CD4-positive, alpha-beta T cell (primary cell): ENCODE measurements around the gene PLA2G7. TPM values are rescaled to one million over a fixed set of nuclear protein-coding genes. Genes with fewer than 3 reads are reported as not detected.
"Not testable (repeated sequence)": the region's sequence is repeated elsewhere in the genome, so short reads cannot be mapped to it uniquely, and the experiment has no call there.

Source experiments
- ATAC-seq: fragments of 200-7000 bp; cut with Tn5 transposase; one replicate; pipeline ENCODE4 v1.10.0; 2022; ENCODE audit warnings: mild to moderate bottlenecking; ENCODE audit not compliant: poor library complexity
- CTCF ChIA-PET: fragments of 350-600 bp; sonication (Branson Sonifier 250); formaldehyde crosslinking; loops from one replicate; lab custom pipeline; 2021; ENCODE audit warnings: antibody characterized with exemption, inconsistent platforms; lab: Charles Lee
- POLR2A ChIA-PET: fragments of 350-600 bp; sonication (Branson Sonifier 250); formaldehyde crosslinking; loops from one replicate; lab custom pipeline; 2021; ENCODE audit warnings: antibody characterized with exemption, inconsistent platforms; lab: Charles Lee
- DNase-seq, 14 experiments: peaks; one replicate each; pipeline ENCODE4 v3.0.0-alpha.2; 2013 to 2020; ENCODE audit warnings: mixed read lengths in 2 of 14
- H3K27ac ChIP-seq, 2 donors: one replicate each; pipeline versions ENCODE4 v1.5.1 to v1.7.0; 2013; ENCODE audit warnings: low read length in 2 of 2, low read depth in 1 of 2, mild to moderate bottlenecking in 1 of 2
- H3K27me3 ChIP-seq, 2 experiments: 1 replicate in 1 of 2; 2 replicates in 1 of 2; pipeline versions ENCODE4 v1.6.1 to v1.7.0; 2013; ENCODE audit warnings: low read length in 2 of 2, control low read depth in 1 of 2, mild to moderate bottlenecking in 1 of 2, moderate library complexity in 1 of 2; ENCODE audit not compliant: insufficient read depth in 2 of 2, control insufficient read depth in 1 of 2
- H3K36me3 ChIP-seq: one replicate; pipeline ENCODE4 v1.6.1; 2013; ENCODE audit warnings: low read length, control low read depth; ENCODE audit not compliant: insufficient read depth
- H3K4me1 ChIP-seq: one replicate; pipeline ENCODE4 v1.6.1; 2013; ENCODE audit warnings: low read length, control low read depth; ENCODE audit not compliant: insufficient read depth
- H3K4me3 ChIP-seq: one replicate; pipeline ENCODE4 v1.5.1; 2013; ENCODE audit warnings: mild to moderate bottlenecking, low read length, moderate library complexity
- H3K9me3 ChIP-seq, 2 experiments: 1 replicate in 1 of 2; 2 replicates in 1 of 2; pipeline versions ENCODE4 v1.6.1 to v1.7.0; 2013; ENCODE audit warnings: low read length in 2 of 2, mild to moderate bottlenecking in 2 of 2, control low read depth in 1 of 2, moderate library complexity in 1 of 2; ENCODE audit not compliant: control insufficient read depth in 1 of 2, insufficient read depth in 1 of 2
- H3K27ac Mint-ChIP-seq: one replicate; pipeline ENCODE4 v1.8.0; 2020; ENCODE audit warnings: mixed read lengths
- H3K27me3 Mint-ChIP-seq: one replicate; pipeline ENCODE4 v1.8.0; 2021; ENCODE audit warnings: mixed read lengths
- H3K36me3 Mint-ChIP-seq: one replicate; pipeline ENCODE4 v1.8.0; 2021; ENCODE audit warnings: low read depth, mixed read lengths
- H3K4me1 Mint-ChIP-seq: one replicate; pipeline ENCODE4 v1.8.0; 2021; ENCODE audit warnings: low read depth, mixed read lengths
- H3K4me3 Mint-ChIP-seq: one replicate; pipeline ENCODE4 v1.8.0; 2020; ENCODE audit warnings: mild to moderate bottlenecking, mixed read lengths
- H3K9me3 Mint-ChIP-seq: one replicate; pipeline ENCODE4 v1.8.0; 2020; ENCODE audit warnings: mixed read lengths
- intact Hi-C, 2 experiments: fragments of 100-400 bp; cut with DNase I in 1 of 2; cut with micrococcal nuclease in 1 of 2; formaldehyde crosslinking; loops; one replicate each; pipeline versions ENCODE4 v1.15.1 to v1.9.0; 2023 to 2025; cut with DNase I, micrococcal nuclease
- total RNA-seq, 174 experiments: library from RNA in 2 of 174; stranded (reverse) in 2 of 174; gene quantifications; one replicate each; pipeline ENCODE4 v1.2.3 and lab custom pipeline; 2021 to 2026
- TF ChIP-seq, protein P1 (sequence below): fragments of 200-600 bp; IDR thresholded peaks from one replicate; pipeline ENCODE4 v1.8.0; 2022; ENCODE audit warnings: antibody characterized with exemption, mild to moderate bottlenecking

The PLA2G7 gene
- total RNA-seq, 2 experiments from 2014 or later = not detected

DNA sequence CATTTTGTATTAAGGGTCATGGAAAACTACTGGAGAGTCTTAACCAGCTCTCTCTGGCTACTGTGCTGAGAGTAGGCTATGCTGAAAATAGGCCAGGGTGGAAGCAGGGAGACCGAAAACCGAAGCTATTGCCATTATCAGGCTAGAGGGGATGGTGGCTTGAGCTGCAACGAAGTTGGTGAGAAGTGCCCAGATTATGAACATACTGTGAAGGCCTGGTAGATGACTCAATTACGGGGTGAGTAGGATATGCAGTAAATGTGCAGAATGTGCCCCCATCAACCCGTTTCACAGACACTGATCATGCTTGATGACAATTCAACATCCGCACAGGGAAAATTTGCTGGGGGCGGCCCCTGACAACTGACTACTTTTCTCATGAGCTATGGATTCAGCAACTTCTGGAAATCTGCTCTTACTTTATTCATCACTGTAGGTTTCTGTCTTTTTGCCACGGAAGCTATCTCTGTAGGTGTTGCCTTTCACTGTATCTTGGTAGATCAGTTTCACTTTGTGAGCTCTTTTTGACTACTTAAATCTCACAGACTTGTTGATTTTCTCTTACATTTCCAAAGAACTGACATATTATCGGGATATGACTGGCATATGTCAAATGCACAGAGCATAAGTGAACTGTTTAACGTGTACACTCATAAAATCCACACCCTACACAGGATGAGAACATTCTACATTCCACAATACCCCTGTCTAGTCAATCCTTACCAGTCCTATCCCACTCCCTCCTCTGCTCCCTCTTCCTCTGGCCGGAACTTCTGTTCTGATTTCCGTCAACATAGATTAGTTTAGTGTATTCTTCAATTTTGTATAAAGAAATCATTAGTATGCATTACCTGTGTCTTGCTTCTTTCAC lies 42.5 kb upstream of the PLA2G7 start:
- Histone ChIP-seq H3K9me3 (no peaks in the 10 kb centered on the region), H3K4me1 (no peaks in the 10 kb centered on the region), H3K27ac (no peak overlapping the region), H3K36me3 (no peaks in the 10 kb centered on the region), H3K27me3 (no peaks in the 10 kb centered on the region), H3K4me3 (no peak overlapping the region)
- intact Hi-C loops = no loop called here
- no peaks in the 10 kb centered on the region for H3K36me3 Mint-ChIP-seq
- no peak overlapping the region for H3K4me3 Mint-ChIP-seq
- no peaks in the 10 kb centered on the region for H3K9me3 Mint-ChIP-seq
- ChIA-PET POLR2A (no interaction called here), CTCF (no interaction called here)
- no peak for ATAC-seq
- H3K27me3 Mint-ChIP-seq = no peaks in the 10 kb centered on the region
- TF ChIP-seq, protein P1, sequence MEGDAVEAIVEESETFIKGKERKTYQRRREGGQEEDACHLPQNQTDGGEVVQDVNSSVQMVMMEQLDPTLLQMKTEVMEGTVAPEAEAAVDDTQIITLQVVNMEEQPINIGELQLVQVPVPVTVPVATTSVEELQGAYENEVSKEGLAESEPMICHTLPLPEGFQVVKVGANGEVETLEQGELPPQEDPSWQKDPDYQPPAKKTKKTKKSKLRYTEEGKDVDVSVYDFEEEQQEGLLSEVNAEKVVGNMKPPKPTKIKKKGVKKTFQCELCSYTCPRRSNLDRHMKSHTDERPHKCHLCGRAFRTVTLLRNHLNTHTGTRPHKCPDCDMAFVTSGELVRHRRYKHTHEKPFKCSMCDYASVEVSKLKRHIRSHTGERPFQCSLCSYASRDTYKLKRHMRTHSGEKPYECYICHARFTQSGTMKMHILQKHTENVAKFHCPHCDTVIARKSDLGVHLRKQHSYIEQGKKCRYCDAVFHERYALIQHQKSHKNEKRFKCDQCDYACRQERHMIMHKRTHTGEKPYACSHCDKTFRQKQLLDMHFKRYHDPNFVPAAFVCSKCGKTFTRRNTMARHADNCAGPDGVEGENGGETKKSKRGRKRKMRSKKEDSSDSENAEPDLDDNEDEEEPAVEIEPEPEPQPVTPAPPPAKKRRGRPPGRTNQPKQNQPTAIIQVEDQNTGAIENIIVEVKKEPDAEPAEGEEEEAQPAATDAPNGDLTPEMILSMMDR = no peak
- H3K4me1 Mint-ChIP-seq = no peaks in the 10 kb centered on the region
- no peak overlapping the region for H3K27ac Mint-ChIP-seq
- no peak for DNase-seq

DNA sequence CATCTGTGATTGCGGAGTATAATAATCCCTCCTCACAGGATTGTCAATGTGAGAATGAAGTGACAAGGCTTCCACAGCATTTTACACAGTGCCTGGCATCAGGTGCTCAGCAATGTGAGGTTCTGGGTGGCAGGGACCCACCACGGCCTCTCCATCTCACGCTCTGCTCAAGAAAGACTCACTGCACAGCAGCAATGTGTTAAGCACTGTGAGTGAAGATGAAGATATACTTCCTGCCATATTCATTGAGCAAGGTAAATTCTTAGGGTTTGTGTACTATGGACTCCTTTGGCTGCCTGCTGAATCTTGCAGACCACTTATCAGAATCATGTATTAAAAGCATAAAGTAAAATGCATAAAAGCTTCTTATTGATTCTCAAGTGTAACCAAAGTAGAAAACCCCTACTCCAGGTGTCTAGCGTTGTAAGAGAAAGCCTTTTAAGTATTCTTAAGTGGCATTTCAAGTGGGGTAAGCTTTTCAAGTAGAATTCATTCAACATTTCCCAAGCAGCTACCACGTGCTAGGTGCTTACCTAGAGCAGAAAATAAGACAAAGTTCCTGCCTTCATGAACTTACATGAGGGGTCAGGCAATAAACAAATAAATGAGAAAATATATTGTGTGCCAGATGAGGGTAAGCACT lies 41.0 kb upstream of the PLA2G7 start:
- no peak for DNase-seq
- ATAC-seq = no peak
- Histone ChIP-seq H3K27me3 (no peaks in the 10 kb centered on the region), H3K4me3 (no peak overlapping the region), H3K36me3 (no peaks in the 10 kb centered on the region), H3K27ac (no peak overlapping the region), H3K4me1 (no peaks in the 10 kb centered on the region), H3K9me3 (no peaks in the 10 kb centered on the region)
- H3K36me3 Mint-ChIP-seq = no peaks in the 10 kb centered on the region
- H3K4me3 Mint-ChIP-seq = no peak overlapping the region
- no peak overlapping the region for H3K27ac Mint-ChIP-seq
- TF ChIP-seq, protein P1 = no peak
- H3K27me3 Mint-ChIP-seq = peaks cover 3% of the 10 kb centered on the region
- CTCF ChIA-PET = no interaction called here
- intact Hi-C loops = no loop called here
- no peaks in the 10 kb centered on the region for H3K4me1 Mint-ChIP-seq
- H3K9me3 Mint-ChIP-seq = no peaks in the 10 kb centered on the region
- POLR2A ChIA-PET = no interaction called here

DNA sequence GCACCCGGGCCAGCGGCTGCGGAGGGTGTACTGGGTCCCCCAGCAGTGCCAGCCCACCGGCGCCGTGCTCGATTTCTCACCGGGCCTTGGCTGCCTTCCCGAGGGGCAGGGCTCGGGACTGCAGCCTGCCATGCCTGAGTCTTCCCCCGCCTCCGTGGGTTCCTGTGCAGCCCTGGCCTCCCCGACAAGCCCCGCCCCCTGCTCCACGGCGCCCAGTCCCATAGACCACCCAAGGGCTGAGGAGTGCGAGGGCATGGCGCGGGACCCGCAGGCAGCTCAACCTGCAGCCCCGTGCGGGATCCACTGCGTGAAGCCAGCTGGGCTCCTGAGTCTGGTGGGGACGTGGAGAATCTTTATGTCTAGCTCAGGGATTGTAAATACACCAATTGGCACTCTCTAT lies 39.6 kb upstream of the PLA2G7 start:
- H3K36me3 ChIP-seq, H3K27ac Mint-ChIP-seq, ATAC-seq, H3K4me3 Mint-ChIP-seq, H3K27ac ChIP-seq, POLR2A ChIA-PET, H3K4me1 Mint-ChIP-seq, H3K4me3 ChIP-seq, H3K9me3 Mint-ChIP-seq, H3K27me3 ChIP-seq, H3K9me3 ChIP-seq, DNase-seq, H3K36me3 Mint-ChIP-seq, CTCF ChIA-PET, intact Hi-C loops, H3K4me1 ChIP-seq, H3K27me3 Mint-ChIP-seq: not testable (repeated sequence)
